CD4-positive, alpha-beta memory T cell (primary cell): Measurements from ENCODE around the gene WDR27. TPM values are rescaled to one million over a fixed set of nuclear protein-coding genes. Genes with fewer than 3 reads are reported as not detected.

Source experiments
- CTCF ChIA-PET: fragments of 350-600 bp; sonication (Branson Sonifier 250); formaldehyde crosslinking; loops from one replicate; lab custom pipeline; 2021; ENCODE audit warnings: inconsistent platforms; ENCODE audit not compliant: partially characterized antibody; lab: Charles Lee
- POLR2A ChIA-PET: fragments of 350-600 bp; sonication (Branson Sonifier 250); formaldehyde crosslinking; loops from one replicate; lab custom pipeline; 2021; ENCODE audit not compliant: partially characterized antibody; lab: Charles Lee
- DNase-seq, 5 donors: peaks; one replicate each; pipeline versions ENCODE4 v3.0.0 to v3.0.0-alpha.2; 2020 to 2022; ENCODE audit warnings: mixed read lengths in 1 of 5
- H3K27ac ChIP-seq: one replicate; pipeline ENCODE4 v1.7.0; 2013; ENCODE audit warnings: low read depth, low read length
- H3K27me3 ChIP-seq: 2 replicates; pipeline ENCODE4 v1.7.0; 2013; ENCODE audit warnings: mild to moderate bottlenecking, low read length, moderate library complexity; ENCODE audit not compliant: insufficient read depth
- H3K36me3 ChIP-seq: 2 replicates; pipeline ENCODE4 v1.7.0; 2013; ENCODE audit warnings: mild to moderate bottlenecking, low read length, moderate library complexity; ENCODE audit not compliant: insufficient read depth
- H3K4me1 ChIP-seq: 2 replicates; pipeline ENCODE4 v1.7.0; 2013; ENCODE audit warnings: mild to moderate bottlenecking, low read length, moderate library complexity; ENCODE audit not compliant: insufficient read depth
- H3K4me3 ChIP-seq, 2 donors: one replicate each; pipeline ENCODE4 v1.7.0; 2013; ENCODE audit warnings: low read length in 2 of 2, mild to moderate bottlenecking in 1 of 2
- H3K9me3 ChIP-seq, 2 donors: one replicate each; pipeline ENCODE4 v1.7.0; 2013; ENCODE audit warnings: low read length in 2 of 2, control low read depth in 1 of 2; ENCODE audit not compliant: control insufficient read depth in 1 of 2
- H3K27ac Mint-ChIP-seq, 7 donors: one replicate each; pipeline ENCODE4 v1.8.0; 2020 to 2021; ENCODE audit warnings: mixed read lengths in 7 of 7, mild to moderate bottlenecking in 6 of 7, inconsistent platforms in 3 of 7, moderate library complexity in 3 of 7
- H3K27me3 Mint-ChIP-seq, 2 donors: one replicate each; pipeline ENCODE4 v1.8.0; 2020 to 2021; ENCODE audit warnings: mixed read lengths in 2 of 2
- H3K36me3 Mint-ChIP-seq, 2 donors: one replicate each; pipeline ENCODE4 v1.8.0; 2020 to 2021; ENCODE audit warnings: mixed read lengths in 2 of 2, inconsistent platforms in 1 of 2, mild to moderate bottlenecking in 1 of 2
- H3K4me1 Mint-ChIP-seq, 4 donors: one replicate each; pipeline ENCODE4 v1.8.0; 2020 to 2021; ENCODE audit warnings: mixed read lengths in 4 of 4, mild to moderate bottlenecking in 1 of 4
- H3K4me3 Mint-ChIP-seq, 8 donors: one replicate each; pipeline ENCODE4 v1.8.0; 2020 to 2021; ENCODE audit warnings: mixed read lengths in 8 of 8, mild to moderate bottlenecking in 7 of 8, moderate library complexity in 6 of 8, inconsistent platforms in 3 of 8
- H3K9me3 Mint-ChIP-seq, 8 donors: one replicate each; pipeline ENCODE4 v1.8.0; 2020 to 2021; ENCODE audit warnings: mixed read lengths in 8 of 8, mild to moderate bottlenecking in 5 of 8, inconsistent platforms in 3 of 8, moderate library complexity in 1 of 8
- intact Hi-C: fragments of 100-400 bp; cut with micrococcal nuclease; formaldehyde crosslinking; loops from one replicate; pipeline ENCODE4 v1.15.1; 2023
- polyA plus RNA-seq, 2 donors: library from polyadenylated mRNA; unstranded; fragments of 300-500 nt; fragmentation: Illumina TruSeq; gene quantifications; one replicate each; pipeline ENCODE4 v1.2.3, GENCODE V29; 2021
- total RNA-seq, 2 experiments: library from RNA; stranded (reverse); gene quantifications; one replicate each; pipeline ENCODE4 v1.2.3, GENCODE V29; 2021

Gene WDR27
- total and polyA plus RNA-seq, 4 experiments from 2014 or later: 5.9 to 82.8 (median 39.8) TPM

GRCh38 chr6:169420912-169421543 lies 280.8 kb downstream of the WDR27 start:
- peaks cover 0 to 1% (median 0%) of the 10 kb centered on the region in 4 donors for H3K4me1 Mint-ChIP-seq
- CTCF ChIA-PET: interaction anchor here (0.8 to 1.3 kb wide), 2 partner anchors 8 to 15 kb away, joined by 3 to 4 read pairs; no protein-coding TSS in a partner anchor

GRCh38 chr6:169417101-169417500 lies 284.7 kb downstream of the WDR27 start:
- no peak overlapping the region for H3K4me3 ChIP-seq
- no peak for DNase-seq
- no peaks in the 10 kb centered on the region for H3K36me3 Mint-ChIP-seq
- H3K4me3 Mint-ChIP-seq: no peak overlapping the region
- H3K4me1 ChIP-seq: no peaks in the 10 kb centered on the region
- no peaks in the 10 kb centered on the region for H3K27me3 ChIP-seq
- no peaks in the 10 kb centered on the region for H3K36me3 ChIP-seq
- ChIA-PET POLR2A (no interaction called here), CTCF (no interaction called here)
- no peak overlapping the region for H3K27ac Mint-ChIP-seq
- H3K9me3 ChIP-seq: no peaks in the 10 kb centered on the region
- H3K27ac ChIP-seq: no peak overlapping the region
- intact Hi-C loops: no loop called here
- H3K27me3 Mint-ChIP-seq: peaks cover 2% of the 10 kb centered on the region in 2 donors
- peaks cover 0 to 27% (median 15%) of the 10 kb centered on the region in 8 donors for H3K9me3 Mint-ChIP-seq
- no peaks in the 10 kb centered on the region for H3K4me1 Mint-ChIP-seq

More at GRCh38 chr6:169420912-169421543, 280.8 kb downstream of the WDR27 start:
- Mint-ChIP-seq H3K9me3 (peaks cover 0 to 2% (median 0%) of the 10 kb centered on the region in 8 donors), H3K27ac (no peak overlapping the region), H3K36me3 (no peaks in the 10 kb centered on the region), H3K27me3 (peaks cover 0 to 6% of the 10 kb centered on the region in 2 donors), H3K4me3 (peak overlapping the region in 1 of 8 donors; percentile 49)
- no peaks in the 10 kb centered on the region for H3K4me1 ChIP-seq
- POLR2A ChIA-PET: no interaction called here
- no peak for DNase-seq
- H3K27me3 ChIP-seq: no peaks in the 10 kb centered on the region
- no peaks in the 10 kb centered on the region for H3K9me3 ChIP-seq
- no peak overlapping the region for H3K27ac ChIP-seq
- H3K36me3 ChIP-seq: no peaks in the 10 kb centered on the region
- H3K4me3 ChIP-seq: no peak overlapping the region
- intact Hi-C loops: no loop called here

- Mint-ChIP-seq H3K27ac (no peak overlapping the region), H3K4me1 (no peaks in the 10 kb centered on the region), H3K4me3 (no peak overlapping the region), H3K9me3 (peaks cover 0 to 27% (median 15%) of the 10 kb centered on the region in 8 donors), H3K36me3 (no peaks in the 10 kb centered on the region), H3K27me3 (peaks cover 0 to 2% of the 10 kb centered on the region in 2 donors)
- Histone ChIP-seq H3K9me3 (no peaks in the 10 kb centered on the region), H3K27ac (no peak overlapping the region), H3K4me3 (no peak overlapping the region), H3K4me1 (no peaks in the 10 kb centered on the region), H3K36me3 (no peaks in the 10 kb centered on the region), H3K27me3 (no peaks in the 10 kb centered on the region)
- POLR2A ChIA-PET: no interaction called here
- no peak for DNase-seq
- CTCF ChIA-PET: no interaction called here
- intact Hi-C loops: no loop called here
Observed at GRCh38 chr6:169416249-169416648, 285.6 kb downstream of the WDR27 start.

- DNase-seq: no peak
- H3K27ac Mint-ChIP-seq: no peak overlapping the region
- H3K9me3 ChIP-seq: no peaks in the 10 kb centered on the region
- no peaks in the 10 kb centered on the region for H3K36me3 Mint-ChIP-seq
- H3K4me1 ChIP-seq: no peaks in the 10 kb centered on the region
- H3K4me3 Mint-ChIP-seq: no peak overlapping the region
- intact Hi-C loops: no loop called here
- H3K9me3 Mint-ChIP-seq: peaks cover 0 to 27% (median 16%) of the 10 kb centered on the region in 8 donors
- H3K27me3 ChIP-seq: no peaks in the 10 kb centered on the region
- peaks cover 2 to 4% of the 10 kb centered on the region in 2 donors for H3K27me3 Mint-ChIP-seq
- no peak overlapping the region for H3K27ac ChIP-seq
- no peaks in the 10 kb centered on the region for H3K4me1 Mint-ChIP-seq
- CTCF ChIA-PET: no interaction called here
- H3K4me3 ChIP-seq: no peak overlapping the region
- no peaks in the 10 kb centered on the region for H3K36me3 ChIP-seq
- POLR2A ChIA-PET: no interaction called here
Observed at GRCh38 chr6:169415179-169415578, 286.6 kb downstream of the WDR27 start.

GRCh38 chr6:169411722-169412121 lies 290.1 kb downstream of the WDR27 start:
- Histone ChIP-seq H3K4me1 (no peaks in the 10 kb centered on the region), H3K9me3 (no peaks in the 10 kb centered on the region), H3K27ac (no peak overlapping the region), H3K27me3 (no peaks in the 10 kb centered on the region), H3K4me3 (no peak overlapping the region), H3K36me3 (no peaks in the 10 kb centered on the region)
- Mint-ChIP-seq H3K27ac (no peak overlapping the region), H3K9me3 (peaks cover 0 to 27% (median 16%) of the 10 kb centered on the region in 8 donors), H3K4me1 (no peaks in the 10 kb centered on the region), H3K27me3 (peaks cover 11 to 12% of the 10 kb centered on the region in 2 donors), H3K4me3 (no peak overlapping the region), H3K36me3 (no peaks in the 10 kb centered on the region)
- intact Hi-C loops: no loop called here
- no peak for DNase-seq
- POLR2A ChIA-PET: no interaction called here
- CTCF ChIA-PET: interaction anchor here (1.0 kb wide), 1 partner anchor 12 kb away, joined by 4 read pairs; no protein-coding TSS in a partner anchor

- Mint-ChIP-seq H3K4me3 (no peak overlapping the region), H3K9me3 (peaks cover 0 to 27% (median 16%) of the 10 kb centered on the region in 8 donors), H3K36me3 (no peaks in the 10 kb centered on the region), H3K27ac (no peak overlapping the region), H3K27me3 (peaks cover 11 to 12% of the 10 kb centered on the region in 2 donors), H3K4me1 (no peaks in the 10 kb centered on the region)
- no peaks in the 10 kb centered on the region for H3K4me1 ChIP-seq
- H3K27me3 ChIP-seq: no peaks in the 10 kb centered on the region
- POLR2A ChIA-PET: no interaction called here
- no peaks in the 10 kb centered on the region for H3K36me3 ChIP-seq
- no peak for DNase-seq
- CTCF ChIA-PET: interaction anchor here (1.0 kb wide), 1 partner anchor 12 kb away, joined by 4 read pairs; no protein-coding TSS in a partner anchor
- H3K27ac ChIP-seq: no peak overlapping the region
- H3K4me3 ChIP-seq: no peak overlapping the region
- intact Hi-C loops: no loop called here
- H3K9me3 ChIP-seq: no peaks in the 10 kb centered on the region
Observed at GRCh38 chr6:169411296-169411695, 290.5 kb downstream of the WDR27 start.

- no peak overlapping the region for H3K27ac ChIP-seq
- no peak for DNase-seq
- H3K4me3 ChIP-seq: no peak overlapping the region
- ChIA-PET POLR2A (no interaction called here), CTCF (no interaction called here)
- H3K36me3 Mint-ChIP-seq: no peaks in the 10 kb centered on the region
- intact Hi-C loops: no loop called here
- H3K9me3 ChIP-seq: no peaks in the 10 kb centered on the region
- H3K27ac Mint-ChIP-seq: no peak overlapping the region
- peaks cover 9 to 12% of the 10 kb centered on the region in 2 donors for H3K27me3 Mint-ChIP-seq
- H3K9me3 Mint-ChIP-seq: peaks cover 0 to 21% (median 12%) of the 10 kb centered on the region in 8 donors
- no peaks in the 10 kb centered on the region for H3K36me3 ChIP-seq
- no peaks in the 10 kb centered on the region for H3K27me3 ChIP-seq
- no peak overlapping the region for H3K4me3 Mint-ChIP-seq
- H3K4me1 ChIP-seq: no peaks in the 10 kb centered on the region
- no peaks in the 10 kb centered on the region for H3K4me1 Mint-ChIP-seq
Observed at GRCh38 chr6:169409742-169410312, 292.0 kb downstream of the WDR27 start.
